ENCODE results near the gene KIF26B. TPM values are rescaled to one million over a fixed set of nuclear protein-coding genes. Genes with fewer than 3 reads are reported as not detected.

The KIF26B gene
- total RNA-seq, 1 donor from 2014 or later = 3.5 TPM

DNA sequence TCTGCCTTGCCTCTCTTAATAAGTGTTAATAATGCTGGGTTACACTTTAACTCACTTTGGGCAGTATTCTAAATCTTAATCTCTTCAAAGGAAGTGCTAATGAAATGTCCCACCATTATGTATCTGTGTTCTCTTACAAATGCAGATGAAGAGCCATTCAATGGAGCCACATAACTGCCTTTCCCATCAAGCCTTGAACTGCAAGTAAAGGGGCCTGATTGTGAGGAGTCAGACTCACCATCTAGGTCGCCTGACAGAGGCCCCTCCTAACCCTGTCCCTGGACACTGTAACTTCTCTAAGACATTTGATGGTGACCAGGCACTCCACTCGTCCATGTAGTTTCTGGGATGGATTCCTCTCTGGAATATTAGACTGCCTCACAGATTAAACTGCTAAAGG lies 329.4 kb downstream of the KIF26B start:
- Histone ChIP-seq H3K27me3 (ENCODE audit: low read depth) (no peaks in the 10 kb centered on the region), H3K27ac (replicated peaks) (no peak overlapping the region), H3K9me3 (replicated peaks) (no peaks in the 10 kb centered on the region), H3K36me3 (no peaks in the 10 kb centered on the region), H3K4me3 (no peak overlapping the region), H3K4me1 (no peaks in the 10 kb centered on the region)
- TF ChIP-seq, protein P1, sequence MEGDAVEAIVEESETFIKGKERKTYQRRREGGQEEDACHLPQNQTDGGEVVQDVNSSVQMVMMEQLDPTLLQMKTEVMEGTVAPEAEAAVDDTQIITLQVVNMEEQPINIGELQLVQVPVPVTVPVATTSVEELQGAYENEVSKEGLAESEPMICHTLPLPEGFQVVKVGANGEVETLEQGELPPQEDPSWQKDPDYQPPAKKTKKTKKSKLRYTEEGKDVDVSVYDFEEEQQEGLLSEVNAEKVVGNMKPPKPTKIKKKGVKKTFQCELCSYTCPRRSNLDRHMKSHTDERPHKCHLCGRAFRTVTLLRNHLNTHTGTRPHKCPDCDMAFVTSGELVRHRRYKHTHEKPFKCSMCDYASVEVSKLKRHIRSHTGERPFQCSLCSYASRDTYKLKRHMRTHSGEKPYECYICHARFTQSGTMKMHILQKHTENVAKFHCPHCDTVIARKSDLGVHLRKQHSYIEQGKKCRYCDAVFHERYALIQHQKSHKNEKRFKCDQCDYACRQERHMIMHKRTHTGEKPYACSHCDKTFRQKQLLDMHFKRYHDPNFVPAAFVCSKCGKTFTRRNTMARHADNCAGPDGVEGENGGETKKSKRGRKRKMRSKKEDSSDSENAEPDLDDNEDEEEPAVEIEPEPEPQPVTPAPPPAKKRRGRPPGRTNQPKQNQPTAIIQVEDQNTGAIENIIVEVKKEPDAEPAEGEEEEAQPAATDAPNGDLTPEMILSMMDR (IDR thresholded peaks at IDR 0.05; ENCODE audit: borderline replicate concordance) = no peak
- no peak for DNase-seq
- intact Hi-C loops (cut with micrococcal nuclease) = no loop called here

DNA sequence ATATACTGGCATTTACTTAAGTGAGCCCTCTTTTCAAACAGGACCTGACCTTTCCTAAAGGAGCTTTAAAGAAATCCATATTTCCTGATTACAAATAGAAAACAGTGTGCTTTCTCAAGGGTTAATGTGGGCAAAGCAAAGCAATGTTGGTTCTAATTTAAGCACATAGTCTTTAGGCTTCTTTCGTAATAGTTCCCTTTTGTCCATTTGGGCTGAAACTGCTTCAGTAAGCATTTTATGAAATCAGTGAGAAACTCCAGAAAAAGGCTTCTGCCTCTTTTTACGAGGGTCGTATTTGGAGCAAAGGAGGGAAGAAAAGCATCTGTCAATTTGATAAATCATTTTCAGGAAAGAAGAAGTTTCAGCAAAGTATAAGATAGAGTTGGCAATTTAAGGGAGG lies 331.2 kb downstream of the KIF26B start:
- H3K9me3 ChIP-seq (replicated peaks) = no peaks in the 10 kb centered on the region
- no peak overlapping the region for H3K27ac ChIP-seq (replicated peaks)
- no peaks in the 10 kb centered on the region for H3K27me3 ChIP-seq (ENCODE audit: low read depth)
- DNase-seq = no peak
- H3K4me1 ChIP-seq = no peaks in the 10 kb centered on the region
- no peaks in the 10 kb centered on the region for H3K36me3 ChIP-seq
- intact Hi-C loops (cut with micrococcal nuclease) = no loop called here
- TF ChIP-seq, protein P1 (IDR thresholded peaks at IDR 0.05; ENCODE audit: borderline replicate concordance) = no peak
- H3K4me3 ChIP-seq = no peak overlapping the region

DNA sequence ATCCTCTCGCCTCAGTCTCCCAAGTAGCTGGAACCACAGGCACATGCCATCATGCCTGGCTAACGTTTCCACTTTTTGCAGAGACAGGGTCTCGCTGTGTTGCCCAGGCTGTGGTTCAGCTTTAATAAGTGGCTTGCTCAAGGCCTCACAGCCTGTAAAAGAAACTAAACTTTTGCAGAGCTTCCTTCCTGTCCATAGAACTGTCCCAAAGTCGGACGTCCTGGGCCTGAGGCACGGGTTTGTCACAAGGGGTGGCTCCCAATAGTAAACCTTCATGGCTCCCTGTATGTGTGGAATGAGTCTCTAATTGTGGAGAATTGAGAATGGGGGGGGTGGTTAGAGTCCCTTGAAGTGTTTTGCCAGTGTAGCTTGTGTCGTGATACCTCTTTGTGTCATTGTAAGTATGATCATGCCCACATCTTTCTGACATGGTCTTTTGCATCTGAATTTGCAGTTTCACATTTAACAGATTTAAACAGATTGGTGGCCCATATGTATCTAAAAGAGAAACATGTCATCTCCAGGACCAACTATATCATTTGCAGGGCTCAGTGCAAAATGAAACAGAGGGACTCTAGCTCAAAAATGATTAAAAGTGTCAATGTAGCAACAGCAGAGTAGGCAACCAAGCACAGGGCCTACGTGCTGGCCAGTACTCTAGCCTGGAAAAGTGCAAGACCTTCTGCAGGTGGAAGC lies 332.1 kb downstream of the KIF26B start:
- intact Hi-C loops (cut with micrococcal nuclease) = no loop called here
- no peaks in the 10 kb centered on the region for H3K9me3 ChIP-seq (replicated peaks)
- no peaks in the 10 kb centered on the region for H3K4me1 ChIP-seq
- no peaks in the 10 kb centered on the region for H3K36me3 ChIP-seq
- peaks cover 8% of the 10 kb centered on the region for H3K27me3 ChIP-seq (ENCODE audit: low read depth)
- H3K27ac ChIP-seq (replicated peaks) = no peak overlapping the region
- DNase-seq = no peak
- no peak overlapping the region for H3K4me3 ChIP-seq
- TF ChIP-seq, protein P1 (IDR thresholded peaks at IDR 0.05; ENCODE audit: borderline replicate concordance) = no peak

- Histone ChIP-seq H3K9me3 (replicated peaks) (no peaks in the 10 kb centered on the region), H3K4me3 (no peak overlapping the region), H3K4me1 (no peaks in the 10 kb centered on the region), H3K27ac (replicated peaks) (no peak overlapping the region), H3K36me3 (no peaks in the 10 kb centered on the region), H3K27me3 (ENCODE audit: low read depth) (peaks cover 16% of the 10 kb centered on the region)
- intact Hi-C loops (cut with micrococcal nuclease) = no loop called here
- TF ChIP-seq, protein P1 (IDR thresholded peaks at IDR 0.05; ENCODE audit: borderline replicate concordance) = no peak
- DNase-seq = no peak
Measured at GRCh38 chr1:245488346-245489129, 333.8 kb downstream of the KIF26B start.

DNA sequence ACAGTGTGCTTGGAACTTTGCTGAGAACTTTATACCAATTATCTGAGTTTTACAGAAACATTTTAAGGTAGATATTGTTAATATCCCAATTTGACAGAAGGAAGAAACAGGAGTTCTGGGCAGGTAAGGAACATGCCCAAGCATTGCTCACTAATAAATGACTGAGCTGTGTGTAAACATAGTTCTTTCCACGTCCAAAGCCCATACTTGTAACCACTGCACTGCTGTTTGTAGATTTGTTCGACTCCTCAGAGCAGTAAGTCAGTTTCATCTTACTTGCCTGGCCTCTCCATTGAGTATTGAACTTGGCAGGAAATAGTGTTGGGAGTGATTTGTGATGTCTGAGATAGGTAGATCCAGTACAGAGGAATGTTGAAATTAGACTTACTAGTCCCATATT lies 335.1 kb downstream of the KIF26B start:
- DNase-seq = no peak
- Histone ChIP-seq H3K4me1 (no peaks in the 10 kb centered on the region), H3K27me3 (ENCODE audit: low read depth) (peaks cover 16% of the 10 kb centered on the region), H3K4me3 (no peak overlapping the region), H3K9me3 (replicated peaks) (peaks cover 2% of the 10 kb centered on the region), H3K36me3 (no peaks in the 10 kb centered on the region), H3K27ac (replicated peaks) (no peak overlapping the region)
- TF ChIP-seq, protein P1 (IDR thresholded peaks at IDR 0.05; ENCODE audit: borderline replicate concordance) = no peak
- intact Hi-C loops (cut with micrococcal nuclease) = no loop called here
